Tibial nerve (tissue), 4 donors: ENCODE measurements around the gene FAT1. TPM values are rescaled to one million over a fixed set of nuclear protein-coding genes. Genes with fewer than 3 reads are reported as not detected.
A peak's percentile ranks its signal among the peaks of the same experiment; 100 is the strongest.

Experiments used
- DNase-seq, 2 donors: peaks; one replicate each; pipeline ENCODE4 v3.0.0-alpha.2; 2019; ENCODE audit warnings: low spot score in 2 of 2
- H3K27ac ChIP-seq, 4 donors: fragments of 200-600 bp; sonication (generic) in 3 of 4; one replicate each; pipeline ENCODE4 v1.5.1; 2017 to 2019; ENCODE audit warnings: mild to moderate bottlenecking in 1 of 4
- H3K27me3 ChIP-seq, 2 donors: fragments of 200-600 bp; sonication (generic) in 1 of 2; one replicate each; pipeline versions ENCODE4 v1.5.1 to v1.6.0; 2017 to 2019
- H3K36me3 ChIP-seq, 3 donors: fragments of 200-600 bp; sonication (generic); one replicate each; pipeline ENCODE4 v1.5.1; 2018 to 2019
- H3K4me1 ChIP-seq, 4 donors: fragments of 200-600 bp; sonication (generic) in 3 of 4; one replicate each; pipeline ENCODE4 v1.5.1; 2017 to 2019
- H3K4me3 ChIP-seq, 4 donors: fragments of 200-600 bp; sonication (generic) in 3 of 4; one replicate each; pipeline ENCODE4 v1.5.1; 2017 to 2019; ENCODE audit warnings: mild to moderate bottlenecking in 1 of 4, moderate library complexity in 1 of 4
- H3K9me3 ChIP-seq, 4 donors: fragments of 200-600 bp; sonication (generic) in 3 of 4; one replicate each; pipeline ENCODE4 v1.5.1; 2017 to 2019
- CTCF ChIP-seq, 5 experiments: fragments of 200-600 bp in 3 of 5; fragments of 450-650 bp in 2 of 5; sonication (generic) in 3 of 5; IDR thresholded peaks; one replicate each; pipeline ENCODE4 v1.5.1; 2016 to 2019; ENCODE audit warnings: antibody characterized with exemption in 5 of 5, mild to moderate bottlenecking in 3 of 5, moderate library complexity in 2 of 5
- EP300 ChIP-seq, 2 donors: sonication (generic); formaldehyde crosslinking; IDR thresholded peaks; one replicate each; pipeline ENCODE4 v1.6.1; 2017; ENCODE audit warnings: antibody characterized with exemption in 2 of 2, mild to moderate bottlenecking in 1 of 2
- POLR2A ChIP-seq, 2 donors: fragments of 450-650 bp; IDR thresholded peaks; one replicate each; pipeline ENCODE4 v1.6.1; 2017; ENCODE audit warnings: antibody characterized with exemption in 2 of 2, mild to moderate bottlenecking in 2 of 2, moderate library complexity in 2 of 2
- WGBS, 2 donors: methylation state at CpG; one replicate each; pipeline ENCODE4 v1.1.5; 2018; 5-methylcytosine and 5-hydroxymethylcytosine counted together
- total RNA-seq, 4 donors: library from RNA; depleted of rRNA; stranded (reverse); fragments of >200 nt; gene quantifications; one replicate each; pipeline ENCODE4 v1.1.0, GENCODE V29; 2016

The FAT1 gene
- total RNA-seq, 4 donors from 2014 or later: 85.2 to 119 (median 91.6) TPM

GRCh38 chr4:186699881-186700397 lies 23.7 kb downstream of the FAT1 start:
- no peak for DNase-seq
- Histone ChIP-seq H3K27ac (peak overlapping the region; percentile 79 to 94 (median 92)), H3K36me3 (peaks cover 0 to 19% (median 0%) of the 10 kb centered on the region in 3 donors), H3K9me3 (peaks cover 0 to 6% (median 0%) of the 10 kb centered on the region in 4 donors), H3K27me3 (no peaks in the 10 kb centered on the region), H3K4me3 (no peak overlapping the region), H3K4me1 (peaks cover 0 to 63% (median 19%) of the 10 kb centered on the region in 4 donors)
- TF ChIP-seq CTCF (IDR thresholded peaks at IDR 0.05) (no peak), POLR2A (IDR thresholded peaks at IDR 0.05) (no peak), EP300 (IDR thresholded peaks at IDR 0.05) (no peak)
- 79 to 89% methylated on average over 11 of the region's 11 CpGs for WGBS, 2 donors

GRCh38 chr4:186699298-186699697 lies 24.4 kb downstream of the FAT1 start:
- TF ChIP-seq CTCF (IDR thresholded peaks at IDR 0.05) (no peak), POLR2A (IDR thresholded peaks at IDR 0.05) (no peak), EP300 (IDR thresholded peaks at IDR 0.05) (no peak)
- WGBS, 2 donors: 55 to 60% methylated on average over 5 of the region's 5 CpGs
- Histone ChIP-seq H3K4me3 (no peak overlapping the region), H3K9me3 (peaks cover 0 to 6% (median 0%) of the 10 kb centered on the region in 4 donors), H3K27ac (peak overlapping the region; percentile 8 to 94 (median 92)), H3K4me1 (peaks cover 0 to 67% (median 18%) of the 10 kb centered on the region in 4 donors), H3K36me3 (peaks cover 0 to 19% (median 0%) of the 10 kb centered on the region in 3 donors), H3K27me3 (no peaks in the 10 kb centered on the region)
- DNase-seq: no peak

- Histone ChIP-seq H3K9me3 (peaks cover 0 to 6% (median 0%) of the 10 kb centered on the region in 4 donors), H3K4me1 (peaks cover 0 to 67% (median 18%) of the 10 kb centered on the region in 4 donors), H3K36me3 (peaks cover 0 to 19% (median 0%) of the 10 kb centered on the region in 3 donors), H3K4me3 (no peak overlapping the region), H3K27me3 (no peaks in the 10 kb centered on the region), H3K27ac (peak overlapping the region in 2 of 4 donors; percentile 8 to 39)
- TF ChIP-seq POLR2A (IDR thresholded peaks at IDR 0.05) (no peak), EP300 (IDR thresholded peaks at IDR 0.05) (no peak), CTCF (IDR thresholded peaks at IDR 0.05) (no peak)
- WGBS, 2 donors: 95% methylated on average over 17 of the region's 17 CpGs
- DNase-seq: no peak
These were observed 25.1 kb downstream of the FAT1 start for GRCh38 chr4:186698525-186698924.

- no peak for DNase-seq
- H3K27ac ChIP-seq: peak overlapping the region in 2 of 4 donors; percentile 8 to 39
- peaks cover 0 to 67% (median 22%) of the 10 kb centered on the region in 4 donors for H3K4me1 ChIP-seq
- no peaks in the 10 kb centered on the region for H3K27me3 ChIP-seq
- peaks cover 0 to 19% (median 0%) of the 10 kb centered on the region in 3 donors for H3K36me3 ChIP-seq
- H3K4me3 ChIP-seq: no peak overlapping the region
- WGBS, 2 donors: 97% methylated on average over 11 to 12 of the region's 12 CpGs
- H3K9me3 ChIP-seq: peaks cover 0 to 6% (median 0%) of the 10 kb centered on the region in 4 donors
- TF ChIP-seq CTCF (IDR thresholded peaks at IDR 0.05): no peak
- TF ChIP-seq EP300 (IDR thresholded peaks at IDR 0.05): no peak
- no peak for TF ChIP-seq POLR2A (IDR thresholded peaks at IDR 0.05)
These were observed 25.6 kb downstream of the FAT1 start for GRCh38 chr4:186698028-186698427.

GRCh38 chr4:186695392-186695791 lies 28.3 kb downstream of the FAT1 start:
- peak overlapping the region in 3 of 4 donors; percentile 31 to 91 (median 90) for H3K27ac ChIP-seq

More at GRCh38 chr4:186695392-186695791, 28.3 kb downstream of the FAT1 start:
- no peak overlapping the region for H3K4me3 ChIP-seq
- H3K27me3 ChIP-seq: no peaks in the 10 kb centered on the region
- no peak for TF ChIP-seq CTCF (IDR thresholded peaks at IDR 0.05)
- no peak for TF ChIP-seq POLR2A (IDR thresholded peaks at IDR 0.05)
- H3K9me3 ChIP-seq: peaks cover 0 to 6% (median 0%) of the 10 kb centered on the region in 4 donors
- WGBS, 2 donors: 55% methylated on average over 4 of the region's 4 CpGs
- peaks cover 0 to 46% (median 11%) of the 10 kb centered on the region in 4 donors for H3K4me1 ChIP-seq
- H3K36me3 ChIP-seq: peaks cover 0 to 19% (median 0%) of the 10 kb centered on the region in 3 donors
- no peak for DNase-seq
